Pancreas (tissue), 10 donors: ENCODE results near the gene BRD2. TPM values are rescaled to one million over a fixed set of nuclear protein-coding genes. Genes with fewer than 3 reads are reported as not detected.
A peak's percentile ranks its signal among the peaks of the same experiment; 100 is the strongest.

Experiments used
- ATAC-seq, 4 donors: fragments of 200-7000 bp; cut with Tn5 transposase; one replicate each; pipeline versions ENCODE4 v1.8.0 to v1.9.1; 2020; ENCODE audit warnings: mild to moderate bottlenecking in 4 of 4, moderate library complexity in 4 of 4
- DNase-seq, 6 donors: peaks; one replicate each; pipeline ENCODE4 v3.0.0-alpha.2; 2020
- FAIRE-seq: peaks from 2 replicates; lab custom pipeline; 2012; peaks lifted over from hg19 to GRCh38; lab: Jason Lieb, UNC
- H3K27ac ChIP-seq, 4 donors: fragments of 200-600 bp; sonication (generic); 1 replicate in 3 of 4; 2 replicates in 1 of 4; pipeline versions ENCODE4 v1.5.0 to v1.8.0; 2020
- H3K27me3 ChIP-seq, 4 donors: fragments of 200-600 bp; one replicate each; pipeline ENCODE4 v1.8.0; 2021
- H3K36me3 ChIP-seq, 3 donors: fragments of 200-600 bp; sonication (generic) in 1 of 3; one replicate each; pipeline versions ENCODE4 v1.5.0 to v1.8.0; 2020 to 2021
- H3K4me1 ChIP-seq, 3 donors: fragments of 200-600 bp; one replicate each; pipeline ENCODE4 v1.8.0; 2021
- H3K4me3 ChIP-seq, 4 donors: fragments of 200-600 bp; sonication (generic) in 2 of 4; one replicate each; pipeline versions ENCODE4 v1.5.0 to v1.8.0; 2020 to 2021
- H3K9me3 ChIP-seq, 4 donors: fragments of 200-600 bp; one replicate each; pipeline ENCODE4 v1.8.0; 2021
- CTCF ChIP-seq, 4 donors: fragments of 200-600 bp; sonication (generic) in 3 of 4; IDR thresholded peaks; one replicate each; pipeline versions ENCODE4 v1.5.0 to v1.8.0; 2021; ENCODE audit warnings: antibody characterized with exemption in 4 of 4
- WGBS, 2 donors: extraction: QIAGEN DNeasy Blood & Tissue Kit; methylation state at CpG; one replicate each; pipeline ENCODE4 v1.1.7; 2013; 5-methylcytosine and 5-hydroxymethylcytosine counted together
- intact Hi-C, 3 donors: fragments of 100-400 bp; cut with DNase I; formaldehyde crosslinking; loops; one replicate each; pipeline versions ENCODE4 v1.11.1 to v1.14.2; 2022
- polyA plus RNA-seq, 2 donors: library from polyadenylated mRNA; stranded (reverse); fragments of 200-250 nt; gene quantifications; one replicate each; pipeline ENCODE4 v1.2.3, GENCODE V29; 2013
- total RNA-seq, 6 donors: library from RNA; stranded (reverse); fragmentation: NEBNext Ultra II Directional in 4 of 6; extraction: Animal tissue kit (Norgen Biotek cat#: 25700) in 4 of 6; gene quantifications; one replicate each; pipeline versions ENCODE4 v1.2.1 to v1.2.4, GENCODE V29; 2021 to 2023
- donor health status: healthy with polysubstance abuse.
- donor health status: DM: no; HTN: no; CAD: no; lungs with moderate emphysema.
- donor health status: DM: no; HTN: no; CAD: no.
- donor health status: control.
- donor health status: control.
- donor health status: Bipolar disorder and iron deficiency.
- donor health status: DM: yes; HTN: yes; CAD: no.
- donor health status: DM: no; HTN: no; CAD: no.
- donor health status: DM: no; HTN: no; CAD: no.
- donor health status: DM: yes; HTN: yes; CAD: no.

BRD2 gene
- total RNA-seq: 10 to 100 TPM; 50.5 to 98.4 (median 80.2) TPM
- polyA plus RNA-seq: 100 to 1,000 TPM in 1 of 2 donors, 10 to 100 TPM in 1; 94.3 to 128 TPM

GRCh38 chr6:32968093-32968866 lies at the start of gene BRD2:
TSS of gene BRD2 (plus strand) at chr6:32968594. CDS start at chr6:32972899, 4,305 bp downstream.
- H3K4me3 ChIP-seq: peak within 1 kb of the TSS; percentile 60 to 98 (median 86)
- no peaks in the 10 kb centered on the region for H3K27me3 ChIP-seq
- no peak for FAIRE-seq
- peak; percentile 59 to 73 (median 68) for ATAC-seq
- H3K9me3 ChIP-seq: no peaks in the 10 kb centered on the region
- WGBS, 2 donors: 0% methylated on average over 54 to 62 of the region's 62 CpGs
- peaks cover 0 to 7% (median 0%) of the 10 kb centered on the region in 3 donors for H3K36me3 ChIP-seq
- intact Hi-C loops: no loop called here
- peak; percentile 96 to 99 (median 97) for DNase-seq
- TF ChIP-seq CTCF (IDR thresholded peaks at IDR 0.05): no peak
- H3K4me1 ChIP-seq: peaks cover 10 to 31% (median 16%) of the 10 kb centered on the region in 3 donors
- peak within 1 kb of the TSS; percentile 97 to 99 (median 99) for H3K27ac ChIP-seq

GRCh38 chr6:32920715-32921114 lies 47.7 kb upstream of the BRD2 start:
- intact Hi-C loops: no loop called here
- Histone ChIP-seq H3K9me3 (no peaks in the 10 kb centered on the region), H3K36me3 (no peaks in the 10 kb centered on the region), H3K27me3 (no peaks in the 10 kb centered on the region), H3K4me1 (peaks cover 6 to 16% (median 8%) of the 10 kb centered on the region in 3 donors), H3K27ac (no peak overlapping the region), H3K4me3 (no peak overlapping the region)
- TF ChIP-seq CTCF (IDR thresholded peaks at IDR 0.05): no peak
- no peak for DNase-seq
- peak; percentile 64 for FAIRE-seq
- peak in 1 of 4 donors; percentile 36 for ATAC-seq
- WGBS, 2 donors: 7 to 15% methylated on average over 2 of the region's 2 CpGs

- Histone ChIP-seq H3K27ac (no peak overlapping the region), H3K4me1 (peaks cover 6 to 16% (median 8%) of the 10 kb centered on the region in 3 donors), H3K4me3 (no peak overlapping the region), H3K9me3 (no peaks in the 10 kb centered on the region), H3K36me3 (no peaks in the 10 kb centered on the region), H3K27me3 (no peaks in the 10 kb centered on the region)
- ATAC-seq (no peak), DNase-seq (no peak), FAIRE-seq (no peak)
- no peak for TF ChIP-seq CTCF (IDR thresholded peaks at IDR 0.05)
- intact Hi-C loops: no loop called here
- 89 to 91% methylated on average over 2 of the region's 2 CpGs for WGBS, 2 donors
These were observed 46.3 kb upstream of the BRD2 start for GRCh38 chr6:32922083-32922482.

GRCh38 chr6:32931211-32931610 lies 37.2 kb upstream of the BRD2 start:
- H3K27me3 ChIP-seq: no peaks in the 10 kb centered on the region
- no peak overlapping the region for H3K4me3 ChIP-seq
- no peaks in the 10 kb centered on the region for H3K4me1 ChIP-seq
- H3K9me3 ChIP-seq: no peaks in the 10 kb centered on the region
- ATAC-seq: no peak
- no peaks in the 10 kb centered on the region for H3K36me3 ChIP-seq
- no peak for TF ChIP-seq CTCF (IDR thresholded peaks at IDR 0.05)
- 0 to 2% methylated on average over 1 of the region's 1 CpG for WGBS, 2 donors
- no peak overlapping the region for H3K27ac ChIP-seq
- no peak for FAIRE-seq
- intact Hi-C loops: loop anchor here in 1 of 3 donors (10.0 kb wide), 1 partner anchor 54 kb away; no protein-coding TSS in a partner anchor
- DNase-seq: no peak
